ES-I3 (cell line): Measurements from ENCODE around the gene SLTM.
A peak's percentile ranks its signal among the peaks of the same experiment; 100 is the strongest.
"Not testable (repeated sequence)": the region's sequence is repeated elsewhere in the genome, so short reads cannot be mapped to it uniquely, and the experiment has no call there.

Source experiments
- H3K36me3 ChIP-seq: 2 replicates; pipeline ENCODE4 v1.6.1; 2013; ENCODE audit warnings: mild to moderate bottlenecking, low read length, control low read depth, moderate library complexity; ENCODE audit not compliant: insufficient read depth
- H3K4me1 ChIP-seq: 2 replicates; pipeline ENCODE4 v1.6.1; 2013; ENCODE audit warnings: mild to moderate bottlenecking, control low read depth, low read length; ENCODE audit not compliant: insufficient read depth
- H3K9ac ChIP-seq: 2 replicates; pipeline ENCODE4 v1.6.1; 2013; ENCODE audit warnings: low read depth, mild to moderate bottlenecking, low read length, moderate library complexity
- H3K9me3 ChIP-seq: 2 replicates; pipeline ENCODE4 v1.6.1; 2013; ENCODE audit warnings: mild to moderate bottlenecking, low read length, moderate library complexity; ENCODE audit not compliant: control insufficient read depth, insufficient read depth

The SLTM gene

DNA sequence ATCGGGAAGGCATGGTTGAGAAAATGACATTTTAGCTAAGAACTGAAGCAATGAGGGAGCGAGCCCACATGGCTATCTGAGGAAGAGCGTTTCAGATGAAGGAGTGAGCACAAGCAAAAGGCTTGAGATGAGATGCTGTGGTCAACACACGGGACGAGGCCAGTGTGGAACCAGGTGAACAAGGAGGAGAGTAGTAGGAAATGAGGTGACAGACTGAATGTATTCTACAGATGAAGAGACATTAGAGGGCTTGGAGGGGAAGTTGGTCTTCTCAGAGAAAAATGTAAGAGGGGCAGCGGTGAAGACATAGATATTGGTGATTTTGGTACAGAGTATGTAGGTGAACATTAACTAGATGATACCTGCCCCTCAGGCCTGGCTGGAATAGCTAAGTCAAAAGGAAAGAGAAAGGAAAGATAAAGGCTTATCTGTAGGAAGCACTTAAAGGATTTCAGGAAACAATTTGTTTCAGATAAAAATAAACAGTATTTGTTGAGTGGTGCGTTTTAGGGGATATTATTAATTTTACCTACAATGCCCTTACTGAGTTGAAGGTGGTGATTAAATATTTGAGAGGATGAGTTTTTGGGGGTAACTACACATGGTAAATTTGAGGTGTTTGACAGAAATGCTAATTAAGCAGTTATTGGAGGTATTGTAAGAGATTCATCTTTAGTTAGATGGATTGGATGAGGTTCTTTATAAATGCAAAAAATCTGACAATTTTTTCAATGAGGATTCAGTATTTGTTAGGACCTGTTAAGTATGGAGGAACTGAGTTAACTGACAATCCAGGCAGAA, 57.0 kb downstream of the SLTM start:
- no peak overlapping the region for H3K9ac ChIP-seq
- no peaks in the 10 kb centered on the region for H3K9me3 ChIP-seq
- H3K36me3 ChIP-seq: peaks cover 23% of the 10 kb centered on the region
- H3K4me1 ChIP-seq: no peaks in the 10 kb centered on the region

DNA sequence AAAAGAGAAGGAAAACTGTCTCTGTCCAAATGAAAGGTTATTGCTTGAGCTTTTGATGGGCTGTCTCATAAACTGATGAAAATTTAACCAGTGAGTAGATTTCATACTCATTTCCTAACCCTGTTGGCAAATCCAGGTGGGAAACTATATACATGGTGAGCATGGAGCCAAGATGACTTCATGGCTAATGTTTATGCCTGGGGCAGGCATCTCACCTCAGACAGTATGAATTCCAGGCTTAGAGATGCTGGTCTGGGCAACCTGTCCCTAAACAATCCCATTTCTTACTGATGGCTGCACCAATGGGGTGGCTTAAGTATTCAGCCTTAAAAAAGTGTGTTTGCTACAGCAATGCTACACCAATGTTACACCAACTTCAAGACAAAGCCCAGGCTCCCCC, 58.1 kb downstream of the SLTM start:
- peaks cover 15% of the 10 kb centered on the region for H3K36me3 ChIP-seq
- no peak overlapping the region for H3K9ac ChIP-seq
- no peaks in the 10 kb centered on the region for H3K9me3 ChIP-seq
- no peaks in the 10 kb centered on the region for H3K4me1 ChIP-seq

DNA sequence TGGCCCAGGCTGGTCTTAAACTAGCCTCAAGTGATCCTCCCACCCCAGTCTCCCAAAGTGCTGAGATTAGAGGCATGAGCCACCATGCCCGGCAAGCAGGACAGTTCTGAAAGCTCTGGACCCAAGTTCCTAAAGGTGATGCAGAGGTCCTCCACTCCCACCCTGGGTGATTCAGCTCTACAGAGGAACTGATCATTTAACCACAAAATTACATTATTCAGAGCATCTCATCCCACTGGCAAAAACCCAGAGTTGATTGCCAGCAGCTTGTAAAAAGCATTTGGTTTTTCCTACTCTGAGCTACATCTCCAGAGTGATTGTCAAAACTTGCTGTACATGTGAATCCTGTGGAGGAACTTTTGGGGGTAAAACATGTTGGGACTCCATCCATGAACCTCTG, 60.2 kb downstream of the SLTM start:
- Histone ChIP-seq H3K36me3 (no peaks in the 10 kb centered on the region; the same call in none of the 2 replicates), H3K9me3 (no peaks in the 10 kb centered on the region), H3K9ac (no peak overlapping the region), H3K4me1 (no peaks in the 10 kb centered on the region)

DNA sequence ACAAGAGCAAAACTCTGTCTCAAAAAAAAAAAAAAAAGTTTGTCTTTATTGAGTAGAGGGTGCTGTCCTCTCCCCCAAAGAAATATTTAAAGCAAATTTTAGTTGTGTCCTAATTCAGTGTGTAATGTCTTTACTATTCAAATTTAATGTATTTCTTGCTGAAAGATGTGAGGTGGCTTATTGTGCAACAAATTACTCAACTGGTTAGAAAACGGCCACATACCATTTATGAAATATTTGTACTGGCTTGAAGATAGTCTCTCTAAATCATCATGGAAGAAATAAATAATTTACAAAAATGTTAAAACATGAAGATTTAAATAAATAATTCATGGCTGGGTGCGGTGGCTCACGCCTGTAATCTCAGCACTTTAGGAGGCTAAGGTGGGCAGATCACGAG, 63.0 kb downstream of the SLTM start:
- no peaks in the 10 kb centered on the region for H3K9me3 ChIP-seq
- no peak overlapping the region for H3K9ac ChIP-seq
- H3K4me1 ChIP-seq: no peaks in the 10 kb centered on the region
- H3K36me3 ChIP-seq: no peaks in the 10 kb centered on the region

DNA sequence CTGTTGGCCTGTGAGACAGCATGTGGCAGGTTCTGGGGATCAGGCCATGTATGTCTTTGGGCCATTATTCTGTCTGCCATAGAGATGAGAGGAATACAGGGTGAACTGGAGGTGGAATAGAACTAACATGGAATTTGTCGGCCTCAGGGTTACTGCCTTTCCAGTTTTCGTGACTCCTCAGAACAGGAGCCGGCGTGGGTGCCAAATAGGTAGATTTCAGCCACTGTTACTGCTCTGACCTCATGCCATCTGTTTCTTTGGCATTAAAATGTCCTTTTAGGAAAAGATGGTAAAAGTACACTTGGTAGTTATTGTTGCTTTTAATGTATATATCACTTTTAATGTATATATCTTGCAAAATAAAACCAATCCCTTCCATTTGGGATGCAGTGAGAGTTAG, 65.6 kb downstream of the SLTM start:
- H3K4me1 ChIP-seq: no peaks in the 10 kb centered on the region
- H3K9ac ChIP-seq: no peak overlapping the region
- no peaks in the 10 kb centered on the region for H3K36me3 ChIP-seq
- no peaks in the 10 kb centered on the region for H3K9me3 ChIP-seq

DNA sequence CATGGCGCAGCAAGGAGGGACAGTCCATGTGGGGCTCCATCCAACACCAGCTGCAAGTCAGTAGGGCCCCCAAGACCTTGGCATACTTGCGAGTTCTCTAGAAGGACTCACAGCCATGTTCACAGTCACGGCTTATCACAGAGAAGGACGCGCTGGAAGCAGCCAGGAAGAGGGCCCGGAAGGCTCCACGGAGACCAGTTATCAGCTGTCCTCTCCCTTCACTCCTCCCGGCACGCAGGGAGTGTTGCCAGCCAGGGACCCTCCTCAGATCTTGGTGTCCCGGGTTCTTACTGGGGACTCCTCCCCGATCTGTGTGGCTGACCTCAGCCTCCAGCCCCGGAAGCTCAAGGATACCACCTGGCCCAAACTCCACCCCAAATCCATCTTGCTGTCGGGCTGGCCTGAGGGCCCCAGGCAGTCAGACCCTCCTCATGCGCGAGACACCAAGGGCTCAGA, 68.0 kb downstream of the SLTM start:
- H3K9ac ChIP-seq: peak overlapping the region; percentile 36
- no peaks in the 10 kb centered on the region for H3K9me3 ChIP-seq
- no peaks in the 10 kb centered on the region for H3K4me1 ChIP-seq
- H3K36me3 ChIP-seq: no peaks in the 10 kb centered on the region

DNA sequence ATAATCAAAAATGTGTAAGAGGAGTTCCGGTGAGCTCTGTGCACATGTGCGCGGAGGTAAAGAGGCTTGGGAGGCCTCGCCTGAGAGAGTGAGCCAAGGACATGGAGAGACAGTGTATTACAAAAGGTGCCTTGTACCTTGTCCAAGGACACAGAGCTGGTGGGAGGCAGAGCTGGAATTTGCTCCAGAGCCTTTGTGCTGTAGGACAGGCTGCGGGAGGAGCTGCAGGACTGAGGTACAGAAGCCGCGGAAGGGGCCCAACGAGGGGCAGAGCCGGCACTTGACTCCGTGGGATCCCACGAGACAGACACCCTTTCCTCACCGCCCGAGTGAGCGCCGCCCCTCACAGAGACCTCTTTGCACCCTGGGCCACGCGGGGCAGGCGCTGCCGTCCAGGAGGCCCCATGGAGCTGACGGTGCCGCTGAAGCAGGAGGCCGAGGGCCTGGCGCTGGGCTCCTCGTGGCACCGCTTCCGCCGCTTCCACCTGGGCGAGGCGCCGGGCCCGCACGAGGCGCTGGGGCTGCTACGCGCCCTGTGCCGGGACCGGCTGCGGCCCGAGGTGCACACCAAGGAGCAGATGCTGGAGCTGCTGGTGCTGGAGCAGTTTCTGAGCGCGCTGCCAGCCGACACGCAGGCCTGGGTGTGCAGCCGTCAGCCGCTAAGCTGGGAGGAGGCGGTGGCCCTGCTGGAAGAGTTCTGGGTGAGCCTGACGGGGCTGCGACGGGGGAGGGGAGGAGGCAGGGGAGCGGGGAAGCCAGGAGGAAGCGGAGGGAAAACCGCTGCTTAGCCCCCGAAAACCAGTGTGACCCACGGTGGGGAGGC, 68.7 kb downstream of the SLTM start:
- H3K9me3 ChIP-seq: no peaks in the 10 kb centered on the region
- H3K36me3 ChIP-seq: no peaks in the 10 kb centered on the region
- H3K9ac ChIP-seq: peak overlapping the region; percentile 36

DNA sequence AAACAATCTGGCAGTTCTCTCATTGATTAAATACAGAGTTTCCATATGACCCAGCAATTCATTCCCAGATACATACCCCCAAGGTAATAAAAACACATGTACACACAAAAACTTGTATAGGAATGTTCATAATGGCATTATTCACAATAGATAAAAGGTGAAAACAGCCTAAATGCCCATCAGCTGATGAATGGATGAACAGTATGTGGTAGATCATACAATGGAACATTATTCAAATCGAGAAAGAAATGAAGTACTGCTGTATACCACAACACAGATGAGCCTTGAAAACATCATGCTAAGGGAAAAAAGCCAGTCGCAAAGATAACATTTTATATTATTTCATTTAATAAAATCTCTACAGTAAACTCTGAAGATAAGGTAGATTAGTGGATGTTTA, 71.2 kb downstream of the SLTM start:
- no peaks in the 10 kb centered on the region for H3K4me1 ChIP-seq
- no peaks in the 10 kb centered on the region for H3K9me3 ChIP-seq
- H3K36me3 ChIP-seq: no peaks in the 10 kb centered on the region
- no peak overlapping the region for H3K9ac ChIP-seq

More for the DNA sequence above, 68.7 kb downstream of the SLTM start:
- H3K4me1 ChIP-seq: no peaks in the 10 kb centered on the region

DNA sequence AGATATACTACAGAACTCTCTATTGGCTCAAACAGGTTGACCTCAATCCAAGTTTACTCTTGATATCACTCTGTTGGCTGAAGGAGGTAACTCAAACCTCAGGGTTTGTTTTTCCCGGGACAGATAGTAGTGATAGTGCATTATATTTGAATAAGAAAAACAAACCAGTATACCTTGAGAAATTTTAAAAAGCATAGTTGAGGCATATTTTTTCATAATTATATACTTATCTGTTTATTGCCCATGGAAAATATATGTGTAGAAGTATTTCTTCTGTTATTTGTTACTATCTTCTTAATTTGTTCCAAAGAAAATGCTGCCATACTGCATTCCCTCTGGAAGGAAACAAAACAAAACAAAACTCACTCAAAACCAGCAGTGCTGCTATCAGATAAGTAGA, 76.9 kb downstream of the SLTM start:
- H3K9me3 ChIP-seq, H3K4me1 ChIP-seq, H3K9ac ChIP-seq, H3K36me3 ChIP-seq: not testable (repeated sequence)

DNA sequence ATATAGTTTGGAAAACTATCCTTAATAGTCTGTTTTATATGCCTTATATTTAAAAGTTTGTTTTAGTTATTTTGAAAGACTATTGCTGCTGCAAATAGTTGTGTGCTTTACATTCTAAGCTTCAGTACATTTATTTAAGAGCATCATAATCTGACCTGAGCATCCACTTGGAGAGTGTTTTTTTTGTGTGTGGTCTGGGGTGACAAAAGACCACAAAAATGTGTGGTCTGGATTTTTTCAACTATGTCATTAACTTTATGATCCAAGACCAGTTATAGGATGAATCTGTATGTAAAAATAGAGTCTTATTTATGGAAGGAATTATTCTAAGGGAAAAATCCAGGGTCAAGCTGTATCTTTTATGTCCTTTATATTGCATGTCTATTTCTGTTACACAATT, 77.4 kb downstream of the SLTM start:
- no peaks in the 10 kb centered on the region for H3K9me3 ChIP-seq
- no peaks in the 10 kb centered on the region for H3K36me3 ChIP-seq
- no peak overlapping the region for H3K9ac ChIP-seq
- no peaks in the 10 kb centered on the region for H3K4me1 ChIP-seq

DNA sequence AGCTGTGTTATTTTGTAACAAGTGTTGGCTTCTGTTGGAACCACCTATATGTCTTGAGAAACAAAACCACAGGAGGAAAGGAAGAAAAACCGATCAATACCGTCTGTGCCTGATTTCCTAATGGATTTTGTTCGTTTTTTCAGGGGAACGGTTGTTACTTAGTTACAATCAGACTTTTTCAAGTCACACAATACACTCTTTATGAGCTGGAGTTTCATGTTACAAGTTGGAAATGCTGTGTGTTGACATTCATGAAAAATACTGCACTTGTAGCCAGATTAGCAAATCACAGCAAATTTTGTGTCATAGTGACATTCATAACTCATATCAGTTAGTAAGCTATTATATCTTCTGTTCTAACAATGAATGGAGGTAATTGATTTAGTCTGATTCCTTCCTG, 78.9 kb downstream of the SLTM start:
- Histone ChIP-seq H3K9ac (no peak overlapping the region), H3K36me3 (no peaks in the 10 kb centered on the region)

DNA sequence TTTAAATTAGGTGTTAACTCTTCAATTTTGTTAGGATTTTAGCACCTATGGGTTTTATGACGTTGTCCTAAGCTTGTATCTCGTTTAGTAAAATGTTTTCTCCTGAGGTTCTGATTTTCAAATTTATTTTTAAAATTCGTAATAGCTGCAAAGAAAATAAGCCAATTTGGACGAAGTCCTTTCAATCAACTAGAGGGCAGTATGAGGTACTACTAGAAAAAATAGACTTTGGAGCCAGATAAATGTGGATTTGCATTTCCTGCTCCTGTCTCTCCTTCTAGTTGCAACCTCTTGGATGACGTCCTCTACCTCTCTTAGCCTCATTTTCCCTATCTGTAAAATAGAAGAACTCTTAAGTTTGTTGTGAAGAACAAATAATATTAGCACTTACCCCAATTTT, 81.1 kb downstream of the SLTM start:
- no peak overlapping the region for H3K9ac ChIP-seq
- H3K9me3 ChIP-seq: no peaks in the 10 kb centered on the region
- no peaks in the 10 kb centered on the region for H3K36me3 ChIP-seq
- no peaks in the 10 kb centered on the region for H3K4me1 ChIP-seq

More for the DNA sequence above, 78.9 kb downstream of the SLTM start:
- no peaks in the 10 kb centered on the region for H3K9me3 ChIP-seq
- no peaks in the 10 kb centered on the region for H3K4me1 ChIP-seq

DNA sequence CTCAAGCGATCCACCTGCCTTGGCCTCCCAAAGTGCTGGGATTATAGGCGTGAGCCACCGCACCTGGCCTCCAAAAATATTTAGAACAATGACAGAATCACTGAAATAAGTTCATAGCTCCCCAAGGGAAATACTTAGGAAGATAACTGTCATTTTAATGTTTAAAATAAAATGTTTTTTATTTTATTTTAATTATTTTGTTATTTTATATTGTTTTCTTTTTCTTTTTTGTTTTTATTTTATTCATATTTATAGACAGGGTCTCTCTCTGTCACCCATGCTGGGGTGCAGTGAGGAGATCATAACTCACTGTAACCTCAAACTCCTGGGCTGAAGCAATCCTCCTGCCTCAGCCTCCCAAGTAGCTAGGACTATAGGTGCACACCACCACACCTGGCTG, 82.3 kb downstream of the SLTM start:
- not testable (repeated sequence) for H3K9ac ChIP-seq, H3K9me3 ChIP-seq, H3K4me1 ChIP-seq, H3K36me3 ChIP-seq

DNA sequence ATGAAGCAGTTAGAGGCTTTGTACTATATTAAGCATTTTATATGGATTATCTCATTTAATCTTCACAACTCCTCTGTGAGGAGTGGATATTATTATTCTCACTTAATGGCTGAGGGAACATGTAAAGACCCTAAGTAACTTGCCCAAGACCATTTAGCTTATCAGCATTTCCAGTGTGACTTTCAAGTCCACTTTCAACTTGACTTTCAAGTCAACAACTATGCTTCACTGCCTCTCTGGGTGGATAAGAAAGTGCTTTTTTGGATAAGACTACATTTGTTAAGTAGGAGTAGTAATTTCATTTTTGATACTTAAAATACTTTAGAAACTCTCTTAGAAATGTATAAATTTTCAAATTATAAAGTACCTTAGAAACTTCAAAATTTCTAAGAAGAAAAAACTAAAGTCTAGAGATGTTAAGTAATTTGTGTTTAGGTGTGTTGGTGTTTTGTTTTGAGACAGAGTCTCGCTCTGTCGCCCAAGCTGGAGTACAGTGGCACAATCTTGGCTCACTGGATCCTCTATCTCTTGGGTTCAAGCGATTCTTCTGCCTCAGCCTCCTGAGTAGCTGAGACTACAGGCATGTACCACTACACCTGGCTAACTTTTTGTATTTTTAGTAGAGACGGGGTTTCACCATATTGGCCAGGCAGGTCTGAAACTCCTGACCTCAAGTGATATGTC, 90.6 kb downstream of the SLTM start:
- Histone ChIP-seq H3K9me3 (no peaks in the 10 kb centered on the region), H3K9ac (no peak overlapping the region), H3K36me3 (no peaks in the 10 kb centered on the region), H3K4me1 (no peaks in the 10 kb centered on the region)
